Activated naive CD8-positive, alpha-beta T cell treated with anti-CD3 and anti-CD28 coated beads for 36 hours (primary cell): ENCODE results near the gene RAPGEF5. TPM values are rescaled to one million over a fixed set of nuclear protein-coding genes. Genes with fewer than 3 reads are reported as not detected.
A peak's percentile ranks its signal among the peaks of the same experiment; 100 is the strongest.

Experiments used
- DNase-seq: peaks from one replicate; pipeline ENCODE4 v3.0.0; 2021
- H3K27ac Mint-ChIP-seq: one replicate; pipeline ENCODE4 v1.8.0; 2022; ENCODE audit warnings: mild to moderate bottlenecking, moderate library complexity, mixed read lengths
- H3K27me3 Mint-ChIP-seq: one replicate; pipeline ENCODE4 v1.8.0; 2022; ENCODE audit warnings: mild to moderate bottlenecking, mixed read lengths
- H3K36me3 Mint-ChIP-seq: one replicate; pipeline ENCODE4 v1.8.0; 2021; ENCODE audit warnings: mild to moderate bottlenecking, mixed read lengths
- H3K4me1 Mint-ChIP-seq: one replicate; pipeline ENCODE4 v1.8.0; 2021; ENCODE audit warnings: mixed read lengths
- H3K4me3 Mint-ChIP-seq: one replicate; pipeline ENCODE4 v1.8.0; 2022; ENCODE audit warnings: mild to moderate bottlenecking, moderate library complexity, mixed read lengths
- H3K9me3 Mint-ChIP-seq: one replicate; pipeline ENCODE4 v1.8.0; 2022; ENCODE audit warnings: mixed read lengths
- total RNA-seq, 2 experiments: library from RNA; stranded (reverse); gene quantifications; one replicate each; pipeline ENCODE4 v1.2.3, GENCODE V29; 2021

The RAPGEF5 gene
- total RNA-seq, 2 experiments from 2014 or later, result 0.54 to 0.82 TPM

GRCh38 chr7:22184549-22185199 lies 172.3 kb downstream of the RAPGEF5 start:
- no peaks in the 10 kb centered on the region for H3K36me3 Mint-ChIP-seq
- H3K27me3 Mint-ChIP-seq, result peaks cover 19% of the 10 kb centered on the region
- peaks cover 2% of the 10 kb centered on the region for H3K4me1 Mint-ChIP-seq
- H3K9me3 Mint-ChIP-seq, result no peaks in the 10 kb centered on the region
- no peak overlapping the region for H3K4me3 Mint-ChIP-seq
- H3K27ac Mint-ChIP-seq, result no peak overlapping the region
- DNase-seq, result no peak

- peaks cover 25% of the 10 kb centered on the region for H3K27me3 Mint-ChIP-seq
- peaks cover 2% of the 10 kb centered on the region for H3K4me1 Mint-ChIP-seq
- no peaks in the 10 kb centered on the region for H3K9me3 Mint-ChIP-seq
- DNase-seq, result no peak
- H3K4me3 Mint-ChIP-seq, result no peak overlapping the region
- no peaks in the 10 kb centered on the region for H3K36me3 Mint-ChIP-seq
- H3K27ac Mint-ChIP-seq, result no peak overlapping the region
Measured at GRCh38 chr7:22183522-22184280, 173.3 kb downstream of the RAPGEF5 start.

GRCh38 chr7:22182149-22182548 lies 174.8 kb downstream of the RAPGEF5 start:
- Mint-ChIP-seq H3K4me1 (peaks cover 2% of the 10 kb centered on the region), H3K27me3 (peaks cover 37% of the 10 kb centered on the region), H3K4me3 (no peak overlapping the region), H3K9me3 (no peaks in the 10 kb centered on the region), H3K36me3 (no peaks in the 10 kb centered on the region), H3K27ac (no peak overlapping the region)
- no peak for DNase-seq

- peaks cover 2% of the 10 kb centered on the region for H3K4me1 Mint-ChIP-seq
- no peak for DNase-seq
- H3K27ac Mint-ChIP-seq, result no peak overlapping the region
- H3K36me3 Mint-ChIP-seq, result no peaks in the 10 kb centered on the region
- H3K4me3 Mint-ChIP-seq, result no peak overlapping the region
- peaks cover 39% of the 10 kb centered on the region for H3K27me3 Mint-ChIP-seq
- no peaks in the 10 kb centered on the region for H3K9me3 Mint-ChIP-seq
Measured at GRCh38 chr7:22181663-22182062, 175.3 kb downstream of the RAPGEF5 start.

- DNase-seq, result no peak
- no peak overlapping the region for H3K27ac Mint-ChIP-seq
- peaks cover 3% of the 10 kb centered on the region for H3K4me1 Mint-ChIP-seq
- H3K36me3 Mint-ChIP-seq, result no peaks in the 10 kb centered on the region
- peaks cover 40% of the 10 kb centered on the region for H3K27me3 Mint-ChIP-seq
- H3K9me3 Mint-ChIP-seq, result no peaks in the 10 kb centered on the region
- no peak overlapping the region for H3K4me3 Mint-ChIP-seq
Measured at GRCh38 chr7:22179442-22179879, 177.5 kb downstream of the RAPGEF5 start.

- H3K4me3 Mint-ChIP-seq, result no peak overlapping the region
- no peaks in the 10 kb centered on the region for H3K9me3 Mint-ChIP-seq
- no peak overlapping the region for H3K27ac Mint-ChIP-seq
- H3K27me3 Mint-ChIP-seq, result peaks cover 43% of the 10 kb centered on the region
- DNase-seq, result no peak
- H3K4me1 Mint-ChIP-seq, result peaks cover 9% of the 10 kb centered on the region
- H3K36me3 Mint-ChIP-seq, result no peaks in the 10 kb centered on the region
Measured at GRCh38 chr7:22178735-22179134, 178.2 kb downstream of the RAPGEF5 start.

GRCh38 chr7:22176791-22177412 lies 180.1 kb downstream of the RAPGEF5 start:
- DNase-seq, result no peak
- no peaks in the 10 kb centered on the region for H3K36me3 Mint-ChIP-seq
- H3K9me3 Mint-ChIP-seq, result no peaks in the 10 kb centered on the region
- no peak overlapping the region for H3K27ac Mint-ChIP-seq
- H3K4me3 Mint-ChIP-seq, result no peak overlapping the region
- peaks cover 39% of the 10 kb centered on the region for H3K27me3 Mint-ChIP-seq
- peaks cover 10% of the 10 kb centered on the region for H3K4me1 Mint-ChIP-seq

- H3K27ac Mint-ChIP-seq, result no peak overlapping the region
- peaks cover 10% of the 10 kb centered on the region for H3K4me1 Mint-ChIP-seq
- H3K9me3 Mint-ChIP-seq, result no peaks in the 10 kb centered on the region
- no peak for DNase-seq
- no peaks in the 10 kb centered on the region for H3K36me3 Mint-ChIP-seq
- H3K27me3 Mint-ChIP-seq, result peaks cover 23% of the 10 kb centered on the region
- no peak overlapping the region for H3K4me3 Mint-ChIP-seq
Measured at GRCh38 chr7:22174574-22174953, 182.4 kb downstream of the RAPGEF5 start.

GRCh38 chr7:22173685-22174573 lies 183.0 kb downstream of the RAPGEF5 start:
- peak; percentile 16 for DNase-seq
- no peaks in the 10 kb centered on the region for H3K9me3 Mint-ChIP-seq
- H3K36me3 Mint-ChIP-seq, result no peaks in the 10 kb centered on the region
- H3K27me3 Mint-ChIP-seq, result peaks cover 19% of the 10 kb centered on the region
- H3K4me1 Mint-ChIP-seq, result peaks cover 10% of the 10 kb centered on the region
- no peak overlapping the region for H3K4me3 Mint-ChIP-seq
- H3K27ac Mint-ChIP-seq, result no peak overlapping the region

- Mint-ChIP-seq H3K27me3 (no peaks in the 10 kb centered on the region), H3K27ac (no peak overlapping the region)
Measured at GRCh38 chr7:22168129-22168634, 188.8 kb downstream of the RAPGEF5 start.

GRCh38 chr7:22167482-22167881 lies 189.5 kb downstream of the RAPGEF5 start:
- DNase-seq, result no peak
- Mint-ChIP-seq H3K4me1 (no peaks in the 10 kb centered on the region), H3K27ac (no peak overlapping the region), H3K36me3 (no peaks in the 10 kb centered on the region), H3K9me3 (no peaks in the 10 kb centered on the region), H3K27me3 (no peaks in the 10 kb centered on the region), H3K4me3 (no peak overlapping the region)

More at GRCh38 chr7:22168129-22168634, 188.8 kb downstream of the RAPGEF5 start:
- H3K4me3 Mint-ChIP-seq, result no peak overlapping the region
- no peaks in the 10 kb centered on the region for H3K36me3 Mint-ChIP-seq
- DNase-seq, result no peak
- no peaks in the 10 kb centered on the region for H3K4me1 Mint-ChIP-seq
- H3K9me3 Mint-ChIP-seq, result no peaks in the 10 kb centered on the region

- Mint-ChIP-seq H3K27me3 (no peaks in the 10 kb centered on the region), H3K27ac (no peak overlapping the region), H3K4me3 (no peak overlapping the region), H3K9me3 (no peaks in the 10 kb centered on the region), H3K4me1 (no peaks in the 10 kb centered on the region), H3K36me3 (no peaks in the 10 kb centered on the region)
- no peak for DNase-seq
Measured at GRCh38 chr7:22166928-22167327, 190.0 kb downstream of the RAPGEF5 start.

- no peaks in the 10 kb centered on the region for H3K9me3 Mint-ChIP-seq
- no peaks in the 10 kb centered on the region for H3K4me1 Mint-ChIP-seq
Measured at GRCh38 chr7:22159341-22159740, 197.6 kb downstream of the RAPGEF5 start.

GRCh38 chr7:22157552-22157951 lies 199.4 kb downstream of the RAPGEF5 start:
- H3K9me3 Mint-ChIP-seq, result no peaks in the 10 kb centered on the region

More at GRCh38 chr7:22159341-22159740, 197.6 kb downstream of the RAPGEF5 start:
- Mint-ChIP-seq H3K27me3 (peaks cover 6% of the 10 kb centered on the region), H3K27ac (no peak overlapping the region), H3K4me3 (no peak overlapping the region), H3K36me3 (no peaks in the 10 kb centered on the region)
- DNase-seq, result no peak

More at GRCh38 chr7:22157552-22157951, 199.4 kb downstream of the RAPGEF5 start:
- Mint-ChIP-seq H3K36me3 (no peaks in the 10 kb centered on the region), H3K4me1 (no peaks in the 10 kb centered on the region), H3K4me3 (no peak overlapping the region), H3K27me3 (peaks cover 6% of the 10 kb centered on the region), H3K27ac (no peak overlapping the region)
- DNase-seq, result no peak
